ENCODE results near the gene ABCF3.

Gene ABCF3

GRCh38 chr3:184172681-184173373 lies 13.2 kb upstream of the ABCF3 start:
- DNase-seq (ENCODE audit: low read depth, low spot score): no peak
- H3K9ac ChIP-seq (ENCODE audit: insufficient read length): no peak overlapping the region
- TF ChIP-seq POLR2AphosphoS5 (IDR thresholded peaks at IDR 0.05; ENCODE audit: borderline replicate concordance, low read depth, low read length) (no peak), EZH2 (IDR thresholded peaks at IDR 0.05) (no peak), FOXP2 (optimal IDR thresholded peaks at IDR 0.05; ENCODE audit: control extremely low read depth, extremely low read length, insufficient read depth) (no peak)
- H3K27ac ChIP-seq: no peak overlapping the region
- H3K36me3 ChIP-seq (ENCODE audit: insufficient read depth, low read length): peaks cover 45% of the 10 kb centered on the region
- no peak overlapping the region for H3K4me3 ChIP-seq
- no peaks in the 10 kb centered on the region for H3K9me3 ChIP-seq (ENCODE audit: low read depth, low read length)

DNA sequence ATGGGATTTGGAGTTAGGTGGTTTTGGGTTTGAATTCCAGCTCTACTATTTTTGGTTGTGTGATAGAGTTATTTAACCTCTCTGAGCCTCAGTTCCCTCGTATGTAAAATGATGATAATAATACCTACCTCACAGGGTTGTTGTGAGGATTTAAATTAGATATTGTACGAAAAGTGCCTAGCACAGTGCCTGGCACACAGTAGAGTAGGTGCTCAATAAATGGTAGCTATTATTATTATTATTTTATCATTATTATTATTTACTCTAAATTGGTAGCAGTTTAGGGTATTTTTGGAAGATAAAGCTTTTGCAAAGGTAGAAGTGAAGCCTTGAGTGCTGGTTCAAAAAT lies 12.7 kb upstream of the ABCF3 start:
- no peak for DNase-seq (ENCODE audit: low read depth, low spot score)
- Histone ChIP-seq H3K36me3 (ENCODE audit: insufficient read depth, low read length) (peaks cover 45% of the 10 kb centered on the region), H3K27ac (no peak overlapping the region), H3K9ac (ENCODE audit: insufficient read length) (no peak overlapping the region), H3K9me3 (ENCODE audit: low read depth, low read length) (no peaks in the 10 kb centered on the region), H3K4me3 (no peak overlapping the region)
- TF ChIP-seq EZH2 (IDR thresholded peaks at IDR 0.05) (no peak), POLR2AphosphoS5 (IDR thresholded peaks at IDR 0.05; ENCODE audit: borderline replicate concordance, low read depth, low read length) (no peak), FOXP2 (optimal IDR thresholded peaks at IDR 0.05; ENCODE audit: control extremely low read depth, extremely low read length, insufficient read depth) (no peak)

- H3K36me3 ChIP-seq (ENCODE audit: insufficient read depth, low read length): peaks cover 50% of the 10 kb centered on the region
- peak overlapping the region; percentile 22 for H3K4me3 ChIP-seq
- no peak for TF ChIP-seq FOXP2 (optimal IDR thresholded peaks at IDR 0.05; ENCODE audit: control extremely low read depth, extremely low read length, insufficient read depth)
- TF ChIP-seq POLR2AphosphoS5 (IDR thresholded peaks at IDR 0.05; ENCODE audit: borderline replicate concordance, low read depth, low read length): no peak
- TF ChIP-seq EZH2 (IDR thresholded peaks at IDR 0.05): no peak
- no peaks in the 10 kb centered on the region for H3K9me3 ChIP-seq (ENCODE audit: low read depth, low read length)
- no peak overlapping the region for H3K9ac ChIP-seq (ENCODE audit: insufficient read length)
- no peak for DNase-seq (ENCODE audit: low read depth, low spot score)
- peak overlapping the region; percentile 85 for H3K27ac ChIP-seq
These were observed 11.7 kb upstream of the ABCF3 start for GRCh38 chr3:184174284-184174645.

GRCh38 chr3:184174646-184175492 lies 11.1 kb upstream of the ABCF3 start, which contains the start of gene AP2M1:
AP2M1 (plus strand) TSS chr3:184174855; CDS start chr3:184176994, 2,139 bp downstream.
- H3K4me3 ChIP-seq: peak within 1 kb of the TSS; percentile 97
- peak; percentile 99 for DNase-seq (ENCODE audit: low read depth, low spot score)
- peak; percentile 81 for TF ChIP-seq POLR2AphosphoS5 (IDR thresholded peaks at IDR 0.05; ENCODE audit: borderline replicate concordance, low read depth, low read length)
- TF ChIP-seq FOXP2 (optimal IDR thresholded peaks at IDR 0.05; ENCODE audit: control extremely low read depth, extremely low read length, insufficient read depth): no peak
- peaks cover 55% of the 10 kb centered on the region for H3K36me3 ChIP-seq (ENCODE audit: insufficient read depth, low read length)
- peak within 1 kb of the TSS; percentile 92 for H3K9ac ChIP-seq (ENCODE audit: insufficient read length)
- no peaks in the 10 kb centered on the region for H3K9me3 ChIP-seq (ENCODE audit: low read depth, low read length)
- H3K27ac ChIP-seq: peak within 1 kb of the TSS; percentile 89

GRCh38 chr3:184175506-184175905 lies 10.5 kb upstream of the ABCF3 start:
- DNase-seq (ENCODE audit: low read depth, low spot score): no peak
- H3K27ac ChIP-seq: peak overlapping the region; percentile 89
- H3K36me3 ChIP-seq (ENCODE audit: insufficient read depth, low read length): peaks cover 55% of the 10 kb centered on the region
- no peaks in the 10 kb centered on the region for H3K9me3 ChIP-seq (ENCODE audit: low read depth, low read length)
- peak overlapping the region; percentile 97 for H3K4me3 ChIP-seq
- peak overlapping the region; percentile 92 for H3K9ac ChIP-seq (ENCODE audit: insufficient read length)
- TF ChIP-seq POLR2AphosphoS5 (IDR thresholded peaks at IDR 0.05; ENCODE audit: borderline replicate concordance, low read depth, low read length) (no peak), EZH2 (IDR thresholded peaks at IDR 0.05) (no peak), FOXP2 (optimal IDR thresholded peaks at IDR 0.05; ENCODE audit: control extremely low read depth, extremely low read length, insufficient read depth) (no peak)

DNA sequence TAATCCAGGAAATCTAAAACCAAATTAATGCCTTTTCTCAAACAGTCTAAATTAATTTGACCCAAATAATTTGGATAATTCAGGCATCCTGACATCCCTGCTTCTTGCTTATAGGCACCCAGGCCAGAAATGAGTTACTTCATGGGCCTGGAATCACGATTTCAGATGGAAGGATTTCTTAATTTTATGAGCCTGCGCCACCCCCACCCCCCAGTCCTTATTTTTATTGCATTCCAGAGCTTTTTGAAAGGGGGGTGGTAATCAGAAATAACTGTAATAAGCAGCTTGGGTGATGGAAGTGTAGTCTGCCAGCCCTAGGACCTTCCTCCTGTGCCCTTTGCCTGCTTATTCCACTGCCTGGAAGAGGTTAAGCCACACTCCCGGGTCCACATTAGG lies 10.0 kb upstream of the ABCF3 start:
- peak overlapping the region; percentile 92 for H3K9ac ChIP-seq (ENCODE audit: insufficient read length)
- H3K36me3 ChIP-seq (ENCODE audit: insufficient read depth, low read length): peaks cover 55% of the 10 kb centered on the region
- H3K27ac ChIP-seq: peak overlapping the region; percentile 89
- DNase-seq (ENCODE audit: low read depth, low spot score): no peak
- TF ChIP-seq POLR2AphosphoS5 (IDR thresholded peaks at IDR 0.05; ENCODE audit: borderline replicate concordance, low read depth, low read length) (no peak), FOXP2 (optimal IDR thresholded peaks at IDR 0.05; ENCODE audit: control extremely low read depth, extremely low read length, insufficient read depth) (no peak), EZH2 (IDR thresholded peaks at IDR 0.05) (no peak)
- H3K9me3 ChIP-seq (ENCODE audit: low read depth, low read length): no peaks in the 10 kb centered on the region
- peak overlapping the region; percentile 97 for H3K4me3 ChIP-seq

GRCh38 chr3:184176377-184177330 lies 9.3 kb upstream of the ABCF3 start:
- DNase-seq (ENCODE audit: low read depth, low spot score): no peak
- peaks cover 57% of the 10 kb centered on the region for H3K36me3 ChIP-seq (ENCODE audit: insufficient read depth, low read length)
- peak overlapping the region; percentile 92 for H3K9ac ChIP-seq (ENCODE audit: insufficient read length)

More at GRCh38 chr3:184176377-184177330, 9.3 kb upstream of the ABCF3 start:
- no peaks in the 10 kb centered on the region for H3K9me3 ChIP-seq (ENCODE audit: low read depth, low read length)
- H3K4me3 ChIP-seq: peak overlapping the region; percentile 97
- TF ChIP-seq POLR2AphosphoS5 (IDR thresholded peaks at IDR 0.05; ENCODE audit: borderline replicate concordance, low read depth, low read length): peak; percentile 14; the same call in 1 of the 2 replicates
- no peak for TF ChIP-seq FOXP2 (optimal IDR thresholded peaks at IDR 0.05; ENCODE audit: control extremely low read depth, extremely low read length, insufficient read depth)
- H3K27ac ChIP-seq: peak overlapping the region; percentile 89

Data from SK-N-MC (cell line).